Measurements from ENCODE around the gene RRAS2.

DNA sequence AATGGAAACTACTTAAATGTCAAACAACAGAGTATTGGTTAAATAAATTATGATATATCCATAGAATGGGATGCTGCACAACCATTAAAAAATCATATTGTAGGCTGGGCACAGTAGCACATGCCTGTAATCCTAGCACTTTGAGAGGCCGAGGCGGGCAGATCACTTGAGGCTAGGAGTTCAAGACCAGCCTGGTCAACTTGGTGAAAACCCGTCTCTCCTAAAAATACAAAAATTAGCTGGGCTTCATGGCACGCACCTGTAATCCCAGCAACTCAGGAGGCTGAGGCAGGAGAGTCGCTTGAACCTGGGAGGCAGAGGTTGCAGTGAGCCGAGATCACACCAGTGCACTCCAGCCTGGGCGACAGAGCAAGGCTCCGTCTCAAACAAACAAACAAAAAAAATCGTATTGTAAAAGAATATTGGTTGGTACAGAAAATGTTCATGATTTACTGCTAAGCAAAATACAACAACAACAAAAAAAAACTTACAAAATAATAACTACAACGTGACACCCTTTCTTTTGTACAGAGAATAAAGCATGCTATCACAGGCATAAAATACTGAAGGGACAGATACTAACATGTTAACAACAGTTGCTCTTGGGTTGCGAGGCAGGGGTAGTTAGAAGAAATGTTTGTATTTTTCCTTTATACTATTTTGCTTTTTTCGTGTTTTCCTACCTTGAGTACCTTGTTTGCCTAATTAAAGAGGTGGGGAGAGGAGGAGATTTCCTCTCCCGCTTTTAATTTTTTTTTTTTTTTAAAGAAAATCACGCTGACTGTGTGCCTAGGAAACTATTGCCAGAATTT, 21.3 kb upstream of the RRAS2 start:
- TF ChIP-seq, protein P1, sequence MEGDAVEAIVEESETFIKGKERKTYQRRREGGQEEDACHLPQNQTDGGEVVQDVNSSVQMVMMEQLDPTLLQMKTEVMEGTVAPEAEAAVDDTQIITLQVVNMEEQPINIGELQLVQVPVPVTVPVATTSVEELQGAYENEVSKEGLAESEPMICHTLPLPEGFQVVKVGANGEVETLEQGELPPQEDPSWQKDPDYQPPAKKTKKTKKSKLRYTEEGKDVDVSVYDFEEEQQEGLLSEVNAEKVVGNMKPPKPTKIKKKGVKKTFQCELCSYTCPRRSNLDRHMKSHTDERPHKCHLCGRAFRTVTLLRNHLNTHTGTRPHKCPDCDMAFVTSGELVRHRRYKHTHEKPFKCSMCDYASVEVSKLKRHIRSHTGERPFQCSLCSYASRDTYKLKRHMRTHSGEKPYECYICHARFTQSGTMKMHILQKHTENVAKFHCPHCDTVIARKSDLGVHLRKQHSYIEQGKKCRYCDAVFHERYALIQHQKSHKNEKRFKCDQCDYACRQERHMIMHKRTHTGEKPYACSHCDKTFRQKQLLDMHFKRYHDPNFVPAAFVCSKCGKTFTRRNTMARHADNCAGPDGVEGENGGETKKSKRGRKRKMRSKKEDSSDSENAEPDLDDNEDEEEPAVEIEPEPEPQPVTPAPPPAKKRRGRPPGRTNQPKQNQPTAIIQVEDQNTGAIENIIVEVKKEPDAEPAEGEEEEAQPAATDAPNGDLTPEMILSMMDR (IDR thresholded peaks at IDR 0.05): no peak
- no peak for TF ChIP-seq POLR2A (IDR thresholded peaks at IDR 0.05)

Data from adrenal gland (tissue), 5 donors.